Calu3 (cell line): ENCODE data around the gene OR14C36. TPM values are rescaled to one million over a fixed set of nuclear protein-coding genes. Genes with fewer than 3 reads are reported as not detected.

Experiments
- BruUV-seq: library from RNA; stranded (reverse); fragments of 400-500 nt; replicated peaks from 2 replicates; lab custom pipeline; 2021; lab: Mats Ljungman, UMichigan
- CTCF ChIA-PET: fragments of 300-600 bp; sonication (Branson Sonifier 250); formaldehyde crosslinking; loops from one replicate; lab custom pipeline; 2022; ENCODE audit warnings: antibody characterized with exemption; lab: Charles Lee
- DNase-seq: peaks from one replicate; pipeline ENCODE4 v3.0.0; 2022
- H3K27ac Mint-ChIP-seq: one replicate; pipeline ENCODE4 v1.8.0; 2022; ENCODE audit warnings: mixed read lengths; ENCODE audit not compliant: unreplicated experiment
- H3K27me3 Mint-ChIP-seq: one replicate; pipeline ENCODE4 v1.8.0; 2022; ENCODE audit warnings: mixed read lengths; ENCODE audit not compliant: unreplicated experiment
- H3K36me3 Mint-ChIP-seq: one replicate; pipeline ENCODE4 v1.8.0; 2022; ENCODE audit warnings: mild to moderate bottlenecking, moderate library complexity, mixed read lengths; ENCODE audit not compliant: insufficient read depth, unreplicated experiment
- H3K4me1 Mint-ChIP-seq: one replicate; pipeline ENCODE4 v1.8.0; 2022; ENCODE audit warnings: mild to moderate bottlenecking, low read depth, mixed read lengths; ENCODE audit not compliant: unreplicated experiment
- H3K4me3 Mint-ChIP-seq: one replicate; pipeline ENCODE4 v1.8.0; 2022; ENCODE audit warnings: mild to moderate bottlenecking, low read depth, moderate library complexity, mixed read lengths; ENCODE audit not compliant: unreplicated experiment
- H3K9me3 Mint-ChIP-seq: one replicate; pipeline ENCODE4 v1.8.0; 2022; ENCODE audit warnings: low read depth, mixed read lengths; ENCODE audit not compliant: unreplicated experiment
- intact Hi-C: fragments of 100-400 bp; cut with micrococcal nuclease; formaldehyde crosslinking; loops from one replicate; pipeline ENCODE4 v1.10.0; 2022; ENCODE audit not compliant: unreplicated experiment
- total RNA-seq: library from RNA; stranded (reverse); gene quantifications from 2 replicates; pipeline ENCODE4 v1.2.3, GENCODE V29; 2022
- TF ChIP-seq, protein P1 (sequence below): fragments of 200-600 bp; IDR thresholded peaks from one replicate; pipeline ENCODE4 v1.8.0; 2022; ENCODE audit warnings: antibody characterized with exemption; ENCODE audit not compliant: unreplicated experiment

Gene OR14C36
- total RNA-seq, 1 experiment from 2014 or later = not detected

GRCh38 chr1:248393050-248393449 lies 44.5 kb downstream of the OR14C36 start:
- intact Hi-C loops = no loop called here
- no TSS peak for BruUV-seq
- Mint-ChIP-seq H3K27ac (no peak overlapping the region), H3K4me3 (no peak overlapping the region), H3K9me3 (peaks cover 30% of the 10 kb centered on the region), H3K36me3 (no peaks in the 10 kb centered on the region), H3K27me3 (no peaks in the 10 kb centered on the region), H3K4me1 (no peaks in the 10 kb centered on the region)
- TF ChIP-seq, protein P1, sequence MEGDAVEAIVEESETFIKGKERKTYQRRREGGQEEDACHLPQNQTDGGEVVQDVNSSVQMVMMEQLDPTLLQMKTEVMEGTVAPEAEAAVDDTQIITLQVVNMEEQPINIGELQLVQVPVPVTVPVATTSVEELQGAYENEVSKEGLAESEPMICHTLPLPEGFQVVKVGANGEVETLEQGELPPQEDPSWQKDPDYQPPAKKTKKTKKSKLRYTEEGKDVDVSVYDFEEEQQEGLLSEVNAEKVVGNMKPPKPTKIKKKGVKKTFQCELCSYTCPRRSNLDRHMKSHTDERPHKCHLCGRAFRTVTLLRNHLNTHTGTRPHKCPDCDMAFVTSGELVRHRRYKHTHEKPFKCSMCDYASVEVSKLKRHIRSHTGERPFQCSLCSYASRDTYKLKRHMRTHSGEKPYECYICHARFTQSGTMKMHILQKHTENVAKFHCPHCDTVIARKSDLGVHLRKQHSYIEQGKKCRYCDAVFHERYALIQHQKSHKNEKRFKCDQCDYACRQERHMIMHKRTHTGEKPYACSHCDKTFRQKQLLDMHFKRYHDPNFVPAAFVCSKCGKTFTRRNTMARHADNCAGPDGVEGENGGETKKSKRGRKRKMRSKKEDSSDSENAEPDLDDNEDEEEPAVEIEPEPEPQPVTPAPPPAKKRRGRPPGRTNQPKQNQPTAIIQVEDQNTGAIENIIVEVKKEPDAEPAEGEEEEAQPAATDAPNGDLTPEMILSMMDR = no peak
- CTCF ChIA-PET = no interaction called here
- DNase-seq = no peak

Other genes with a start within 250 kb of the OR14C36 start
- gene OR2M5, start 203.6 kb upstream of the OR14C36 start, total RNA-seq = not detected in 2 replicates
- not detected in 2 replicates for gene OR2M2, start 174.0 kb upstream of the OR14C36 start, total RNA-seq
- gene OR2M3, start 151.5 kb upstream of the OR14C36 start, total RNA-seq = not detected in 2 replicates
- not detected in 2 replicates for gene OR2M4, start 117.4 kb upstream of the OR14C36 start, total RNA-seq
- gene OR2T33, start 70.8 kb upstream of the OR14C36 start, total RNA-seq = not detected in 2 replicates
- gene OR2T12, start 45.4 kb upstream of the OR14C36 start, total RNA-seq = not detected in 2 replicates
- gene OR2M7, start 24.2 kb upstream of the OR14C36 start, total RNA-seq = not detected in 2 replicates
- not detected in 2 replicates for gene OR2T4, start 12.9 kb downstream of the OR14C36 start, total RNA-seq
- gene OR2T6, start 27.0 kb downstream of the OR14C36 start, total RNA-seq = not detected in 2 replicates
- not detected in 2 replicates for gene OR2T1, start 54.3 kb downstream of the OR14C36 start, total RNA-seq
- gene OR2T2, start 96.9 kb downstream of the OR14C36 start, total RNA-seq = not detected in 2 replicates
- gene OR2T3, start 124.6 kb downstream of the OR14C36 start, total RNA-seq = not detected in 2 replicates
- gene OR2T5, start 139.8 kb downstream of the OR14C36 start, total RNA-seq = not detected in 2 replicates
- gene OR2G6, start 159.3 kb downstream of the OR14C36 start, total RNA-seq = not detected in 2 replicates
- not detected in 2 replicates for gene OR2T29, start 214.0 kb downstream of the OR14C36 start, total RNA-seq
- gene OR2T34, start 226.0 kb downstream of the OR14C36 start, total RNA-seq = not detected in 2 replicates
- gene OR2T10, start 248.9 kb downstream of the OR14C36 start, total RNA-seq = not detected in 2 replicates